Osteoblast (primary cell): ENCODE results near the gene TNIP3. TPM values are rescaled to one million over a fixed set of nuclear protein-coding genes. Genes with fewer than 3 reads are reported as not detected.

ENCODE experiments used
- DNase-seq: peaks from one replicate; pipeline ENCODE4 v3.0.0; 2011; ENCODE audit warnings: low spot score, mixed read lengths; ENCODE audit not compliant: insufficient read length; ENCODE audit errors: missing footprints
- H2AFZ ChIP-seq: 2 replicates; pipeline ENCODE4 v1.6.0; 2011; ENCODE audit warnings: mild to moderate bottlenecking, low read length
- H3K27ac ChIP-seq: 2 replicates; pipeline ENCODE4 v1.5.1; 2011; ENCODE audit warnings: mild to moderate bottlenecking, low read depth, low read length, moderate library complexity
- H3K27me3 ChIP-seq: 2 replicates; pipeline ENCODE4 v1.6.0; 2012; ENCODE audit warnings: mild to moderate bottlenecking, control low read depth, inconsistent platforms, low read length, moderate library complexity; ENCODE audit not compliant: insufficient read depth
- H3K36me3 ChIP-seq: 2 replicates; pipeline ENCODE4 v1.5.1; 2011; ENCODE audit warnings: mild to moderate bottlenecking, low read length, control low read depth, moderate library complexity; ENCODE audit not compliant: insufficient read depth
- H3K4me1 ChIP-seq: 2 replicates; pipeline ENCODE4 v1.5.1; 2011; ENCODE audit warnings: mild to moderate bottlenecking, low read length, control low read depth, moderate library complexity; ENCODE audit not compliant: insufficient read depth
- H3K4me2 ChIP-seq: 2 replicates; pipeline ENCODE4 v1.6.0; 2011; ENCODE audit warnings: mild to moderate bottlenecking, low read length; ENCODE audit not compliant: insufficient read depth
- H3K4me3 ChIP-seq: fragments of 200-600 bp; sonication (generic); 3 replicates; pipeline ENCODE4 v1.5.1; 2012; ENCODE audit warnings: mild to moderate bottlenecking, low read length, inconsistent platforms; ENCODE audit not compliant: insufficient read depth
- H3K79me2 ChIP-seq: 2 replicates; pipeline ENCODE4 v1.6.0; 2012; ENCODE audit warnings: mild to moderate bottlenecking, low read length, control low read depth, inconsistent platforms; ENCODE audit not compliant: insufficient read depth
- H3K9me3 ChIP-seq: 2 replicates; pipeline ENCODE4 v1.5.1; 2011; ENCODE audit warnings: low read depth, low read length, control low read depth
- H4K20me1 ChIP-seq: 2 replicates; pipeline ENCODE4 v1.6.0; 2012; ENCODE audit warnings: mild to moderate bottlenecking, low read length, control low read depth; ENCODE audit not compliant: insufficient read depth
- CTCF ChIP-seq: IDR thresholded peaks from 2 replicates; pipeline ENCODE4 v1.5.1; 2011; ENCODE audit warnings: mild to moderate bottlenecking, low read depth, low read length, moderate library complexity; ENCODE audit errors: extremely low read depth
- total RNA-seq: library from RNA; depleted of rRNA; stranded (reverse); fragments of >200 nt; gene quantifications from 2 replicates; pipeline ENCODE4 v1.2.3, GENCODE V29; 2012

Gene TNIP3
- total RNA-seq, 1 donor = 0.72 TPM

GRCh38 chr4:121154103-121154515, 10.0 kb downstream of the TNIP3 start:
- H4K20me1 ChIP-seq = no peaks in the 10 kb centered on the region
- H3K4me1 ChIP-seq = peaks cover 41% of the 10 kb centered on the region
- DNase-seq = no peak
- no peak overlapping the region for H3K4me3 ChIP-seq
- H3K79me2 ChIP-seq = no peaks in the 10 kb centered on the region
- no peaks in the 10 kb centered on the region for H3K36me3 ChIP-seq
- no peaks in the 10 kb centered on the region for H3K27me3 ChIP-seq
- no peak overlapping the region for H3K4me2 ChIP-seq
- H3K9me3 ChIP-seq = no peaks in the 10 kb centered on the region
- no peak for TF ChIP-seq CTCF
- no peak overlapping the region for H3K27ac ChIP-seq
- no peak overlapping the region for H2AFZ ChIP-seq

- Histone ChIP-seq H3K4me2 (no peak overlapping the region), H3K27me3 (no peaks in the 10 kb centered on the region), H3K4me3 (no peak overlapping the region), H2AFZ (no peak overlapping the region), H3K9me3 (no peaks in the 10 kb centered on the region), H4K20me1 (no peaks in the 10 kb centered on the region), H3K27ac (peak overlapping the region; percentile 81), H3K4me1 (peaks cover 54% of the 10 kb centered on the region), H3K79me2 (no peaks in the 10 kb centered on the region), H3K36me3 (no peaks in the 10 kb centered on the region)
- no peak for TF ChIP-seq CTCF
- DNase-seq = no peak
Observed at GRCh38 chr4:121151942-121152341, 12.2 kb downstream of the TNIP3 start.

GRCh38 chr4:121150486-121150885, 13.6 kb downstream of the TNIP3 start:
- H3K27ac ChIP-seq = peak overlapping the region; percentile 81
- no peaks in the 10 kb centered on the region for H3K9me3 ChIP-seq
- no peak overlapping the region for H3K4me3 ChIP-seq
- no peaks in the 10 kb centered on the region for H3K79me2 ChIP-seq
- no peaks in the 10 kb centered on the region for H4K20me1 ChIP-seq
- no peak overlapping the region for H3K4me2 ChIP-seq
- H3K27me3 ChIP-seq = no peaks in the 10 kb centered on the region
- no peaks in the 10 kb centered on the region for H3K36me3 ChIP-seq
- no peak for TF ChIP-seq CTCF
- H3K4me1 ChIP-seq = peaks cover 57% of the 10 kb centered on the region
- no peak for DNase-seq
- no peak overlapping the region for H2AFZ ChIP-seq

GRCh38 chr4:121150003-121150402, 14.1 kb downstream of the TNIP3 start:
- Histone ChIP-seq H3K27me3 (no peaks in the 10 kb centered on the region), H3K4me1 (peaks cover 54% of the 10 kb centered on the region), H3K27ac (peak overlapping the region; percentile 81), H3K36me3 (no peaks in the 10 kb centered on the region), H3K9me3 (no peaks in the 10 kb centered on the region), H2AFZ (no peak overlapping the region), H3K79me2 (no peaks in the 10 kb centered on the region), H3K4me2 (no peak overlapping the region), H4K20me1 (no peaks in the 10 kb centered on the region), H3K4me3 (no peak overlapping the region)
- peak; percentile 19 for DNase-seq
- no peak for TF ChIP-seq CTCF
